T-helper 2 cell treated with Interferon-gamma antibody and Interleukin-4, amounts not matched to agents 100 ng/mL and 5 ng/mL, for 36 hours (primary cell): ENCODE results near the gene CREBL2. TPM values are rescaled to one million over a fixed set of nuclear protein-coding genes. Genes with fewer than 3 reads are reported as not detected.
"Not testable (repeated sequence)": the region's sequence is repeated elsewhere in the genome, so short reads cannot be mapped to it uniquely, and the experiment has no call there.

Experiments used
- intact Hi-C: fragments of 100-400 bp; cut with micrococcal nuclease; formaldehyde crosslinking; loops from one replicate; pipeline ENCODE4 v1.15.1; 2023
- total RNA-seq: library from RNA; stranded (reverse); gene quantifications from 2 replicates; pipeline ENCODE4 v1.2.3, GENCODE V29; 2022

The CREBL2 gene, protein sequence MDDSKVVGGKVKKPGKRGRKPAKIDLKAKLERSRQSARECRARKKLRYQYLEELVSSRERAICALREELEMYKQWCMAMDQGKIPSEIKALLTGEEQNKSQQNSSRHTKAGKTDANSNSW
- 15.9 and 17.6 TPM in 2 replicates for total RNA-seq

DNA sequence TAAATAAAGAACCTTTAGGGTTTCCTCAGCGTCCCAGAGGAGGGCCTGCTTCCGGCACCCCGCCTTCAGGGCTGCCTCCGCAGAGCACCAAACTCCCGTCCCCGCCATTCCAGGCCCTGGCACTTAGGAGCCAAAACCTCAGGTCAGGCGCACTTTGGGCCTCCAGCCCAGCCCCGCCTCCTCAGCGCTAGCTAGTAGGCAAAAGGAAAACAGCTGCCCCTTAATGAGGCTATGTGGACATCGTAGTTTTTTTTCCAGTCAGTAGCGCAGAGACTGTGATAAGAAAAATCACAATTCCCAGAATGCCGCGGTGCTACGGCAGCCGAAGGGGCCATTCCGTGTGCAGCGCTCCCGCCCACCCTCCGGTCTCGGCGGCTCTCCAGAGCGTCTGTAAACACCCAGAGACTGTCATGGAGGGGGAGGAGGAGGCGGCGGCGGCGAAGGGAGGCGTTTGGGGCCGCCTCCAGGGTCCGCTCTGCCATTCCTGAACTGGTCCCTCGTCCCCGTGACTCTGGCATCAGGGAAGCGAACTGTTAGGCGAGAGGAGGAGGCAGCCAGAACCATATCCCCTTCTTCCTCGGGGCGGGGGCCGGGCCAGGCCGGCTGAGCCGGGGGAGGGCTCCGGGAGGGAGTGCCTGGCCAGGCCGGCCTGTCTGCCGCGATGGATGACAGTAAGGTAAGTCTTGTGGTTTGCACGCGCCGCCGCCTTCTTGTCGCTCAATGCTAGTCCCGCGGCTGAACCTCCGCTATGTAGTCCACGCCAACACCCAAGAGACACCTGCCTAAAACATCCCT is at the start of gene CREBL2:
TSS of gene CREBL2 (plus strand) at position 365 of the 795 bp plus-strand sequence. CDS start at position 662, 297 bp downstream.
- intact Hi-C loops = loop anchor here (1.0 to 5.0 kb wide), 7 partner anchors 36 to 255 kb away; partner anchors contain the start of genes CDKN1B, DUSP16 and GPR19

DNA sequence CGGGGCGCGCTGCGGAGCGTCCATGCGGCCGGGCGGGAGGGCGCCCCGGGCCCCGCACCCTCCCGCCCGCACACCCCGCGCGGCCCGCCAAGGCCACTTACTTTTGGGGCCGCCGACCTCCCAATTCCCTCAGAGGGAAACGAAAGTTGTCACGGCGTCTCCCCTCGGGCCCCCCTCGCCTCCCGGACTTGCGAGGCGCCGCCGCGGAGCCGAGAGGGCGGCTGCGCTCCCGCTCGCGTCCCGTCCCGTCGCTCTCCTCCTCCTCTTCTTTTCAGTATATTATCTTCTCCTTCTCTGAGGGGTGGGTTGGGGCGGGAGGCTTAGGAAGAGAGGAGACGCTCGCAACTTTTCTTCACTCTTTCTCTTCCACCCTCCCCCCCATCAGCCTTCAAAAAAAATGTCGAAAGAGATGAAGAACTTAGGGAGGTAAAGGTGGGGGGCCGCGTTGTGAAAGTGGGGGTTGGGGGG is 49.6 kb upstream of the CREBL2 start:
- intact Hi-C loops = loop anchor here (1.0 to 2.0 kb wide), 6 partner anchors 49 to 163 kb away; partner anchors contain the start of gene CREBL2

DNA sequence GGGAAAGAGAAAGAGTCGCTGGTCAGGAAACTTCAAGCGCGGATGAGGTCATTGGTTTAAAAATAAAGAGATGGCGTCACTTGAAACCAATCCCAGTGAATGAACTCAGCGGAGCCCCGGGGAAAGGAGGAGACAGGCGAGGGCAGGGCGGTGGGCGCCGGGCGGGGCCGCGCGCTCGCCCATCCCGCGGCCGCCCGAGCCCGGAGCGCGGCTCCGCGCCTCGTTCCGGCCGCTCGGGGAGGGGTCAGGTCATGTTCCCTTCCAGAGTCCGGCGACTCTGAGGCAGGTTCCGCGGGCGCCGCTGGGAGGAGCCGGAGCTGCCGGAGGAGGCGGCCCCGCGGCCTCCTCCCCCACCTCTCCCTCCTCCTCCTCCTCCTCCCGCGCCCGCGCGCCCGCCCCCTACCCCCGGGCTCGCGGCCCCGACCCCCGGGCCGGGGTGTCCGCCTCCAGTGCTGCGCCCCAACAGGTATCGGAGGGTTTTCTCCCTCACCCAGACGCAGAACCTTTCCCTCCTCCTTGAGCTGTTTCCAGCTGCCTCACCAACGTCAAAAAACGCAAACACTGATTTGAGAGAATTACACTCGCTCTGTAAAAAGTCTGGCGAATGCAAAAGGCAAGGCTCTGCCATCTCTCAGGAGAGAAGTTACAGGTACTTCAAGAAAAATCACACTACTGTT is 49.0 kb upstream of the CREBL2 start, which contains the start of gene DUSP16:
TSS of gene DUSP16 (minus strand) at position 279 of the 677 bp plus-strand sequence. CDS start 41,765 bp downstream, outside the sequence.
- intact Hi-C loops = loop anchor here (1.0 to 2.0 kb wide), 6 partner anchors 49 to 162 kb away; partner anchors contain the start of gene CREBL2

DNA sequence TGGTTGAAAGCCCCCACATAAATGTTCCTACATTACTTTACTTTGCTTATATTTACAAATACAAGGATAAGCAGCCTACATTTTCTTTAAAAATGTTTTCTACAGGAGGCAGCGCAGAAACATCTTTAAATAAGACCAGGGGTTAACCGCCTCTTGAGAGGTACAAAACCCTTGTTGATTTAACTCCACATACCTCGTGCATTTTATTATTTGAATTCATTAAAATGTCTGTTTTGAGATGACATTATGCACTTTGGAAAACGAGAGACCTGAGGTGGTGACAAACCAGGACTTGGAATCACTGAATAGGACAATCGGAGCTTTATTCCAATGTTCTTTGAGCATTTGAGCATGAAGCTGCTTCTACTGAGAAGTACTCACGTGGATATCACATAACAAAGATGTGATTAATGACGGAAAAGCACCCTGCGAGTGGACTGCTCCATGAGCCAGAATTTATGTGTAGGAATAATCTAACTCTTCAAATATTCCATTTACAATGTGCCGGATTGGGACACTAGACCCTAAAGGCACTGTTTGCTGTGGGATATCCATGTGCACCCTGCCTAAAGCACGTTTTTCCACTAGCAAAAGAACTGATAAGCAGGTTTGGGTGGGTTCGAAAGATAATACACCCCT is 48.3 kb upstream of the CREBL2 start:
- intact Hi-C loops = loop anchor here (2.0 kb wide), 2 partner anchors 151 to 161 kb away; no protein-coding TSS in a partner anchor

GRCh38 chr12:12564911-12565310 is 46.8 kb upstream of the CREBL2 start:
- intact Hi-C loops = loop anchor here (1.0 kb wide), 1 partner anchor 189 kb away; no protein-coding TSS in a partner anchor

- intact Hi-C loops = not testable (repeated sequence)
Measured at GRCh38 chr12:12565971-12566370, 45.7 kb upstream of the CREBL2 start.

GRCh38 chr12:12572659-12573058 is 39.0 kb upstream of the CREBL2 start:
- intact Hi-C loops = no loop called here

DNA sequence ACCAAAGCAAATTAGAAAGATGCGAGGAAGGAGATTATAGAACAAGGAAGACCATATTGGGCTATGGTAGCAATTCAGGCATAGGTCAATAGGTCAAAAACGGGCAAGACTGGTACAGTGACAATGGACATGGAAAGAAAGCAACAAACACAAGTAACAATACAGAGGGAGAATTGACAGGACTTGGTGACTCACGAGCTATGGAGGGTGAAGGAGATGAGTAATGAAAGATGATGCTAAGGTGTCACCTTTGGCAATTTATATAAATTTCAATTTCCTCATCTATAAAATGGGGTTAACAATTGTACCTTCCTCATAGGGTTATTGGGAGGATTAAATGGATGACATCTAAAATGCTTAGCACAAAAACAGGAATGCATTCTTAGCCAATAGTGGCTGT is 33.9 kb upstream of the CREBL2 start:
- intact Hi-C loops = no loop called here

DNA sequence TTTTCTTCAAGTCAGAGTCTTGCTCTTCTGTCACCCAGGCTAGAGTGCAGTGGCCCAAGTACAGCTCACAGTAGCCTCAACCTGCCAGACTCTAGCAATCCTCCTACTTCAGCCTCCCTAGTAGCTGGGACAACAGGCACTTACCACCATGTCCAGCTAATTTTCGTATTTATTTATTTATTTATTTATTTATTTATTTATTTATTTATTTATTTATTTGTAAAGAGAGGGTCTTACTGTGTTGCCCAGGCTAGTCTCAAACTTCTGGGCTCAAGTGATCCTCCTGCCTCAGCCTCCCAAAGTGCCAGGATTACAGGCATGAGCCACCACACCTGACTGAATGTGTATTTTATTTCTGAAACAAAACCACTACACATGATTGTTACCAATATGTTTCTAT is 31.0 kb upstream of the CREBL2 start:
- intact Hi-C loops = not testable (repeated sequence)

- intact Hi-C loops = no loop called here
Measured at GRCh38 chr12:12582193-12582881, 29.3 kb upstream of the CREBL2 start.

DNA sequence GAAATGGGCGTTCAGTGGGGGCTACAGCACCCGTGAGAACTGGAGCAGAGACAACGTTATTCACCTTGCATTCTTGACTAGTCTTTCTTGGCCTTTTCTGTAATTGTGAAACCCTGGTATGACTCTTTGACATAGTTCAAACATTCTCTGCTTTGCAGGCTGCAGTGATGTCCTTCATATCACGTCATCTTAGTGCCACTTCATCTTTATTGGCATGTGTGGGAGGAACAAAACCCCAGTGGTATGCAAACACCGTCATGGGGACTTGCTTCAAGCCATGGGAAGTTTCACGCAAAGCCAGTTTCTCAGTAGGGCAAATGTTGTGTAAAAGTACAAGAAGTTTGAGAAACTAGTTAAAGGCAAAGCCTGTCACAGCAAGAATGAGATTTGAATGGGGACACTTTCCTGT is 28.8 kb upstream of the CREBL2 start:
- intact Hi-C loops = no loop called here

GRCh38 chr12:12583510-12584178 is 28.0 kb upstream of the CREBL2 start:
- intact Hi-C loops = no loop called here

DNA sequence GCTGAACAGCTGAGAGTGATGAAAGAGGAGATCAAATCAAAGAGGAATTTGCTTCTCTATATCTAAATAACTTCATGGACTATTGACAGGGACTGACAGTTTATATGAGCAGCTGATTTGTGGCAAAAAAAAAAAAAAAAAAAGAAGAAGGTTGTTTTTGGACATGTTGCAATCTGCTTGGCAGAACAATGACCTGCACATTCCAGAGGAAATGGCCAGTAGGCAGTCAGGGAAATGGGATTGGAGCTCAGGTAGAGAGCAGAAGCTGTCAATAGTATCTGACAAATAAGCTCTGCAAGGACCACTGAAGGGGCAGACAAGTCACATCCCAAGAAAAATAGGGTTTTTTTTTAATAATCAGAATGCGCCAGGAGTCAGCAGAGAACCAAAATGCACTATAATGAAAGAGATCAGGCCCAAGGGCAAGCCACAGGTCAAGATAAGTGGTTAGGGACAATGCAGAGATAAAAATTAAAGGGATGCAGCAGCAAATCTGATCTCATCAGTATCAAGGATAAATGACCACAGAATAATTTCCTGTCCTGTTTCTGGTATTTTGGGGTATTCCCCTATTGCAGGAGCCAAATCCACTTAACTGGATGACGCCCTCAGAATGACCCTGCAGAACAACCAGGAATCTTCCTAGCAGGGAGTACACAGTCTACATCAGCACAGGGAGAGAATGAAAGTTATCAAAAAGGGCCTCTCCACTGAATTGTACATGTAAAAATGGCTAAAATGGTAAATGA is 26.4 kb upstream of the CREBL2 start:
- intact Hi-C loops = no loop called here

DNA sequence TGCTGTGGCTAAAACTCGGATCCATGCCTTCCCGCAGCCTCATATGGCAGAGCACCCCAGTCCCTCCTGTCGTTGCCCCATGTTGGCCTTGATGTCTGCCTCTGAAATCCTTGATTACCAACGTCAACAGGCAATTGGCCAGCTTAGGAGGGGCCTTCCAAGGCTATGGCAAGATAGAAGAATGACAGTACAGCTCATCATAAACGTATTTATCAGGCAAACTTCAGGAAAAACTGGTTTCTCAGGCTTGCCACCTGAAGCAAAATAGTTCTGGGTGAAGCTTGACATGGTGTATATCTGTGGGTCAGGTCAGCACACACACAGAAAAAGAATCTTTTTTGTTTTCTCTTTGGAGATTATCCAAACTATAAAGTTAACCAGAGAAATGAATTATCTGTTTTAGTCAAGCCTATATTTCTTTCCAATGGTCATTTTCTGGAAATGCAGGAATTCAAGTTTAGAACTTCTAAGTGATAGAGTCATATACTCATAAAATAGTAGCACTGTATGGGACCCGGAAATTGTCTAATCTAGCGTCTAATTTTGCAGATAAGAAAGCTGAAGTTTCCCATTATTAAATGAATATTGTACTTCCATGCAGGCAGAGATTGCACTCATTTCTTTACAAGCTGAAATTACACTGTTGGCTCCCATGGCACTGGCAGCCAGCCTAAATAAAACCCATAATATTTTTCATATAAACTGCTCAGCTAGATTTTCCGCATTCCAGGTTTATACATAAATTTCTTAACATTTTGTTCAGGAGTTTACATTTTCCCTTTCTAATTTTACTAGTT is 24.6 kb upstream of the CREBL2 start:
- intact Hi-C loops = no loop called here

DNA sequence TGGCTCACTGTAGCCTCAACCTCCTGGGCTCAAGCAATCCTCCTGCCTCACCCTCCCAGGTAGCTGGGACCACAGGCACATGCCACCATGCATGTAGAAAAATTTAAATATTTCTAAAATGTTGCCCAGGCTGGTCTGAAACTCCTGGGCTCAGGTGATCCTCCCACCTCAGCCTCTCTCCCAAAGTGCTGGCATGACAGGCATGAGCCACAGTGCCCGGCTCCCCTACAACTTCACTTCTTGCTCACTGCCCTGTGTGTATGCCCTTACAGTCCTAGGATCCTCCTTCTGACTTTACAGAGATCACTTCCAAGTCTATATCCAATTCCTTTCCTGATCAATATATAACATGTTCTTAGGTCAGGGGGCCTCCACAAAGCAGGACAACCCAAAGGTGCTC is 23.8 kb upstream of the CREBL2 start:
- intact Hi-C loops = no loop called here

DNA sequence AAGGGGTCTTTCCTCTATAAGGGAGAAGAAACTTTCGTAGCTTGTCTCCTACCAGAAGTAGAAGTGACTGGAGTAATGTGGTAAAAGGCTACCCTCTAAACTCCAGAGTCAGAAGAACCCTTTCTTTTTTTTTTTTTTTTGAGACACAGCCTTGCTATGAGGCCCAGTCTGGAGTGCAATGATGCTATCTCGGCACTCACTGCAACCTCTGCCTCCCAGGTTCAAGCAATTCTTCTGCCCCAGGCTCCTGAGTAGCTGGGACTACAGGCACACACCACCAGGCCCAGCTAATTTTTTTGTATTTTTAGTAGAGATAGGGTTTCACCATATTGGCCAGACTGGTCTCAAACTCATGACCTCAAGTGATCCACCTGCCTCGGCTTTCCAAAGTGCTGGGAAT is 23.2 kb upstream of the CREBL2 start:
- intact Hi-C loops = not testable (repeated sequence)

DNA sequence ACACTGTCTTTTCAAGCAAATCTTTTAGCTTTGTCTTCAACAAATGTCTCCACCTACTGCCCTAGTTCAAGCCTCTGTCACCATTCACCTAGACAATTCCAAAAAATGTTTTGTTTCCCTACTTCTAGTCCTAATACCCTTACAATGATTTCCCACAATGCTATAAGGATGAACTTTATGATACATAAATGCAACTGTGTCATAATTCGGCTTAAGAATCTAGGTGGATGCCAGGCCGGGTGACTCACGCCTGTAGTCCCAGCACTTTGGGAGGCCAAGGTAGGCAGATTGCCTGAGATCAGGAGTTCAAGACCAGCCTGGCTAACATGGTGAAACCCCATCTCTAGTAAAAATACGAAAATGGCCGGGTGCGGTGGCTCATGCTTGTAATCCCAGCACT is 20.7 kb upstream of the CREBL2 start:
- intact Hi-C loops = no loop called here

- intact Hi-C loops = no loop called here
Measured at GRCh38 chr12:12592930-12593329, 18.7 kb upstream of the CREBL2 start.

DNA sequence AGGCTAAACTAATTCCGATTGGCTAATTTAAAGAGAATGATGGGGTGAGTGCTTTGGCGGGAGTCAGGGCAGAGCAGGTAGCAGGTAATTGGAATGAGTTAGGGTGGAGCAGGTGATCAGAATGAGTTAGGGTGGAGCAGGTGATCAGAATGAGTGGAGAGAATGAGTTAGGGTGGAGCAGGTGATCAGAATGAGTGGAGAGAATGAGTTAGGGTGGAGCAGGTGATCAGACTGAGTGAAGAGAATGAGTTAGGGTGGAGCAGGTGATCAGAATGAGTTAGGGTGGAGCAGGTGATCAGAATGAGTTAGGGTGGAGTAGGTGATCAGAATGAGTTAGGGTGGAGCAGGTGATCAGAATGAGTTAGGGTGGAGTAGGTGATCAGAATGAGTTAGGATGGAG is 15.7 kb upstream of the CREBL2 start:
- intact Hi-C loops = not testable (repeated sequence)
